Gastroesophageal sphincter (tissue), 4 donors: ENCODE measurements around the gene GTPBP10. TPM values are rescaled to one million over a fixed set of nuclear protein-coding genes. Genes with fewer than 3 reads are reported as not detected.

Experiments used
- ATAC-seq: fragments of 150-250 bp; one replicate; pipeline ENCODE4 v1.9.1; 2016; ENCODE audit warnings: mild to moderate bottlenecking, moderate library complexity
- H3K27ac ChIP-seq, 4 donors: fragments of 200-600 bp; sonication (generic) in 3 of 4; 1 replicate in 3 of 4; 2 replicates in 1 of 4; pipeline ENCODE4 v1.5.1; 2016 to 2019
- H3K27me3 ChIP-seq: fragments of 200-600 bp; sonication (generic); one replicate; pipeline ENCODE4 v1.5.1; 2019
- H3K36me3 ChIP-seq, 2 donors: fragments of 200-600 bp; sonication (generic); one replicate each; pipeline ENCODE4 v1.5.1; 2019; ENCODE audit warnings: control low read depth in 1 of 2
- H3K4me1 ChIP-seq, 3 donors: fragments of 200-600 bp; sonication (generic); 1 replicate in 2 of 3; 2 replicates in 1 of 3; pipeline ENCODE4 v1.5.1; 2016 to 2019; ENCODE audit warnings: control low read depth in 2 of 3
- H3K4me3 ChIP-seq, 2 donors: fragments of 200-600 bp; sonication (generic); one replicate each; pipeline ENCODE4 v1.5.1; 2019; ENCODE audit warnings: mild to moderate bottlenecking in 1 of 2, moderate library complexity in 1 of 2
- H3K9me3 ChIP-seq, 3 donors: fragments of 200-600 bp; sonication (generic); one replicate each; pipeline ENCODE4 v1.5.1; 2017 to 2019; ENCODE audit warnings: control low read depth in 2 of 3
- CTCF ChIP-seq, 4 experiments: fragments of 200-600 bp in 2 of 4; fragments of 450-650 bp in 2 of 4; sonication (generic) in 1 of 4; IDR thresholded peaks; one replicate each; pipeline ENCODE4 v1.5.1; 2017 to 2019; ENCODE audit warnings: antibody characterized with exemption in 4 of 4, mild to moderate bottlenecking in 2 of 4, moderate library complexity in 2 of 4
- EP300 ChIP-seq: sonication (generic); formaldehyde crosslinking; IDR thresholded peaks from one replicate; pipeline ENCODE4 v1.6.1; 2017; ENCODE audit warnings: antibody characterized with exemption, mild to moderate bottlenecking
- POLR2A ChIP-seq, 2 donors: fragments of 450-650 bp; IDR thresholded peaks; one replicate each; pipeline ENCODE4 v1.6.1; 2017; ENCODE audit warnings: antibody characterized with exemption in 2 of 2, mild to moderate bottlenecking in 2 of 2, moderate library complexity in 1 of 2
- POLR2AphosphoS5 ChIP-seq: sonication (generic); formaldehyde crosslinking; IDR thresholded peaks from one replicate; pipeline ENCODE4 v1.6.1; 2017; ENCODE audit warnings: antibody characterized with exemption
- WGBS, 2 donors: methylation state at CpG; one replicate each; pipeline ENCODE4 v1.1.5; 2018; ENCODE audit warnings: low coverage in 1 of 2; 5-methylcytosine and 5-hydroxymethylcytosine counted together
- total RNA-seq, 4 donors: library from RNA; depleted of rRNA; stranded (reverse); fragments of >200 nt; gene quantifications; one replicate each; pipeline ENCODE4 v1.1.0, GENCODE V29; 2016

Gene GTPBP10
- total RNA-seq, 4 donors from 2014 or later, result 8.9 to 35.5 (median 13.1) TPM

- TF ChIP-seq POLR2AphosphoS5, result no peak
- TF ChIP-seq POLR2A (IDR thresholded peaks at IDR 0.05), result no peak
- TF ChIP-seq EP300, result no peak
- TF ChIP-seq CTCF (IDR thresholded peaks at IDR 0.05), result no peak
- ATAC-seq, result no peak
- Histone ChIP-seq H3K27ac (no peak overlapping the region), H3K36me3 (no peaks in the 10 kb centered on the region), H3K4me1 (no peaks in the 10 kb centered on the region), H3K27me3 (no peaks in the 10 kb centered on the region), H3K4me3 (no peak overlapping the region), H3K9me3 (no peaks in the 10 kb centered on the region)
- WGBS, 2 donors, result 33 to 94% methylated on average over 1 to 2 of the region's 2 CpGs
Observed at GRCh38 chr7:90425376-90425775, 78.9 kb downstream of the GTPBP10 start.

DNA sequence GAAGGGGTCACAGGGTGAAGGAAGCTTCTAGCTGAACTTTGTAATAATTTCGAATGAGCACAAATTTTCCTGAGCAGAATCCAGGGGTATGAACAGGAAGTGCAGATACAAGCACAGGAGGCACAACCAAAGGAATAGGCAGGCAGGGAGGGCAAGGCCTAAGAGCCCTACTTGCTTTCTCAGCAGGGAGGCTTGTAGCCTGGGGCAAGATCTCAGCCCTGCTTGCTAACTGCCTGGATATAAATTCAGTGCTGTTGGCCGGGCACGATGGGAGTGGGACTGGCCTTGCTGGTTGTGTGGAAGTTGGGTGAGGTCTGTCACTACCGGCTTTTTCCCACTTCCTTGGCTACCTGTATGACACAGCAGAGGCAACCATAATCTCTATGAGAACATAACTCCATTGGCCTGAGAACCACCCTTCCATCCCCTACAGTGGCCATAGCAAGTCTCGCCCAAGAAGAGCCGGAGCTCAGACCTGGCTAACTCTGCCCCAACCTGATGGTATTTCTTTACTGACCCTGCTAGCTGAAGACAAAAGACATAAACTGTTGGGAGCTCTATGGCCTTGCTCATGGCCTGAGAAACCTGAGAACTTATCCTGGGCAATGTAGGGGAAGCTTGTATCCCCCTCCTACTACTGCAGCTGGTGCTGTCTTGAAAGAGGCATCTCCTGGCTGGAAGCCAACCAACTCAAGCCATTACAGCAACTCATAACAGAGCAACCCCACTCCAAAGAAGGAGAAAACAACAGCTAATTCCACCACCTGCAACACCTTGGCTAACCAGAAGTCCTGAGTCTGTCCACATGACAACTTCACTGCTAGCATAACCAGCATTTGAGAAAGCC, 84.3 kb downstream of the GTPBP10 start:
- Histone ChIP-seq H3K9me3 (no peaks in the 10 kb centered on the region), H3K4me1 (no peaks in the 10 kb centered on the region), H3K4me3 (no peak overlapping the region), H3K36me3 (no peaks in the 10 kb centered on the region), H3K27ac (no peak overlapping the region), H3K27me3 (no peaks in the 10 kb centered on the region)
- no peak for ATAC-seq
- no peak for TF ChIP-seq POLR2AphosphoS5
- TF ChIP-seq POLR2A (IDR thresholded peaks at IDR 0.05), result no peak
- TF ChIP-seq EP300, result no peak
- no peak for TF ChIP-seq CTCF (IDR thresholded peaks at IDR 0.05)
- 81% methylated on average over 4 of the region's 6 CpGs; no CpG with 5 or more reads in 1 of the 2 donors for WGBS, 2 donors

- no peak overlapping the region for H3K4me3 ChIP-seq
- WGBS, 2 donors, result 54% methylated on average over 5 of the region's 10 CpGs; no CpG with 5 or more reads in 1 of the 2 donors
- no peak overlapping the region for H3K27ac ChIP-seq
- no peaks in the 10 kb centered on the region for H3K4me1 ChIP-seq
- TF ChIP-seq EP300 (no peak), POLR2AphosphoS5 (no peak), POLR2A (IDR thresholded peaks at IDR 0.05) (no peak), CTCF (IDR thresholded peaks at IDR 0.05) (no peak)
- H3K27me3 ChIP-seq, result no peaks in the 10 kb centered on the region
- peaks cover 0 to 8% (median 0%) of the 10 kb centered on the region in 3 donors for H3K9me3 ChIP-seq
- no peaks in the 10 kb centered on the region for H3K36me3 ChIP-seq
- ATAC-seq, result no peak
Observed at GRCh38 chr7:90432752-90433151, 86.2 kb downstream of the GTPBP10 start.

DNA sequence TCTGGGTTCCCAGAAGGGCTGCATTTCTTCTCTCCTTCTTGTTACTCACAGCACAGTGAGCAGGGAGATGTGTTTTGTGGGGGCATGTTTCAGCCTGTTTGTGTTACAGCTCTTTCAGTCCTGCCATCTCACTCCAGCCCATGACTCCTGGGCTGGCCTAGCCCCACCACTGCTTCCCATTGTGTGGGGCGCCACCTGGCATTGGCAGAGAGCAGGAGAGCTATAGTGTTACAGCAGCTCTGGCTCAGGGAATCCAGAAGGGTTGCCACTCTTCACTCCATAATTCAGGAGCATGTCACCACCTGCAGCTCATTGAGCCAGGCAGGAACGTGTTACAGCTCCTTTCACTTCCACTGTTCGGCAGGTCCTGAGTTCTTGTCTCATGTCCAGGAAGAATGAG, 86.7 kb downstream of the GTPBP10 start:
- WGBS, 2 donors, result no CpG with 5 or more reads among the region's 3 CpGs
- no peaks in the 10 kb centered on the region for H3K27me3 ChIP-seq
- no peak for TF ChIP-seq CTCF (IDR thresholded peaks at IDR 0.05)
- no peak for TF ChIP-seq POLR2AphosphoS5
- no peak for TF ChIP-seq EP300
- no peak for TF ChIP-seq POLR2A (IDR thresholded peaks at IDR 0.05)
- ATAC-seq, result no peak
- H3K4me3 ChIP-seq, result no peak overlapping the region
- no peaks in the 10 kb centered on the region for H3K36me3 ChIP-seq
- H3K9me3 ChIP-seq, result peaks cover 0 to 8% (median 0%) of the 10 kb centered on the region in 3 donors
- no peak overlapping the region for H3K27ac ChIP-seq
- H3K4me1 ChIP-seq, result no peaks in the 10 kb centered on the region

Other genes starting within 250 kb of the GTPBP10 start
- gene STEAP1, start 192.2 kb upstream of the GTPBP10 start, total RNA-seq, result 10 to 100 TPM in 3 of 4 donors, 1 to 10 TPM in 1; 2.6 to 14.2 (median 12.6) TPM
- 10 to 100 TPM; 21.0 to 38.4 (median 25.0) TPM for gene STEAP2, start 135.0 kb upstream of the GTPBP10 start, total RNA-seq
- gene CFAP69, start 101.5 kb upstream of the GTPBP10 start, total RNA-seq, result 10 to 100 TPM in 1 of 4 donors, 1 to 10 TPM in 3; 6.1 to 11.5 (median 7.2) TPM
- not detected for gene FAM237B, start 25.4 kb upstream of the GTPBP10 start, total RNA-seq
- 10 to 100 TPM; 23.6 to 64.1 (median 27.4) TPM for gene CLDN12, start 56.7 kb downstream of the GTPBP10 start, total RNA-seq
- not detected for gene PTTG1IP2, start 122.9 kb downstream of the GTPBP10 start, total RNA-seq
- 10 to 100 TPM; 14.8 to 28.7 (median 18.4) TPM for gene CDK14, start 249.6 kb downstream of the GTPBP10 start, total RNA-seq